ENCODE results near the gene ZSWIM9.

- TF ChIP-seq, protein P1, sequence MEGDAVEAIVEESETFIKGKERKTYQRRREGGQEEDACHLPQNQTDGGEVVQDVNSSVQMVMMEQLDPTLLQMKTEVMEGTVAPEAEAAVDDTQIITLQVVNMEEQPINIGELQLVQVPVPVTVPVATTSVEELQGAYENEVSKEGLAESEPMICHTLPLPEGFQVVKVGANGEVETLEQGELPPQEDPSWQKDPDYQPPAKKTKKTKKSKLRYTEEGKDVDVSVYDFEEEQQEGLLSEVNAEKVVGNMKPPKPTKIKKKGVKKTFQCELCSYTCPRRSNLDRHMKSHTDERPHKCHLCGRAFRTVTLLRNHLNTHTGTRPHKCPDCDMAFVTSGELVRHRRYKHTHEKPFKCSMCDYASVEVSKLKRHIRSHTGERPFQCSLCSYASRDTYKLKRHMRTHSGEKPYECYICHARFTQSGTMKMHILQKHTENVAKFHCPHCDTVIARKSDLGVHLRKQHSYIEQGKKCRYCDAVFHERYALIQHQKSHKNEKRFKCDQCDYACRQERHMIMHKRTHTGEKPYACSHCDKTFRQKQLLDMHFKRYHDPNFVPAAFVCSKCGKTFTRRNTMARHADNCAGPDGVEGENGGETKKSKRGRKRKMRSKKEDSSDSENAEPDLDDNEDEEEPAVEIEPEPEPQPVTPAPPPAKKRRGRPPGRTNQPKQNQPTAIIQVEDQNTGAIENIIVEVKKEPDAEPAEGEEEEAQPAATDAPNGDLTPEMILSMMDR (IDR thresholded peaks at IDR 0.05 in 4 of 5, conservative IDR thresholded peaks at IDR 0.05 in 1 of 5), result no peak
- TF ChIP-seq POLR2A (IDR thresholded peaks at IDR 0.05), result no peak
Measured at GRCh38 chr19:48174445-48175030, 4.1 kb downstream of the ZSWIM9 start.
